Activated B cell treated with CpG ODN at 0.5 μM for 24 hours (primary cell): ENCODE results near the gene PCSK5. TPM values are rescaled to one million over a fixed set of nuclear protein-coding genes. Genes with fewer than 3 reads are reported as not detected.

Experiments
- ATAC-seq: fragments of 200-7000 bp; cut with Tn5 transposase; one replicate; pipeline ENCODE4 v1.10.0; 2021; ENCODE audit warnings: low read depth, mild to moderate bottlenecking, moderate library complexity
- CTCF ChIA-PET: fragments of 350-600 bp; sonication (Branson Sonifier 250); formaldehyde crosslinking; loops from one replicate; lab custom pipeline; 2021; ENCODE audit warnings: antibody characterized with exemption; lab: Charles Lee
- POLR2A ChIA-PET: fragments of 350-600 bp; sonication (Branson Sonifier 250); formaldehyde crosslinking; loops from one replicate; lab custom pipeline; 2021; ENCODE audit warnings: antibody characterized with exemption; lab: Charles Lee
- DNase-seq: peaks from one replicate; pipeline ENCODE4 v3.0.0; 2022
- H3K27ac Mint-ChIP-seq: one replicate; pipeline ENCODE4 v1.8.0; 2020; ENCODE audit warnings: mixed read lengths
- H3K27me3 Mint-ChIP-seq: one replicate; pipeline ENCODE4 v1.8.0; 2021; ENCODE audit warnings: mixed read lengths
- H3K36me3 Mint-ChIP-seq: one replicate; pipeline ENCODE4 v1.8.0; 2021; ENCODE audit warnings: low read depth, mixed read lengths
- H3K4me1 Mint-ChIP-seq: one replicate; pipeline ENCODE4 v1.8.0; 2021; ENCODE audit warnings: mixed read lengths
- H3K4me3 Mint-ChIP-seq: one replicate; pipeline ENCODE4 v1.8.0; 2020; ENCODE audit warnings: mild to moderate bottlenecking, mixed read lengths
- H3K9me3 Mint-ChIP-seq: one replicate; pipeline ENCODE4 v1.8.0; 2020; ENCODE audit warnings: mixed read lengths
- CTCF ChIP-seq: fragments of 200-600 bp; IDR thresholded peaks from one replicate; pipeline ENCODE4 v1.8.0; 2022; ENCODE audit warnings: antibody characterized with exemption, mild to moderate bottlenecking
- intact Hi-C: fragments of 100-400 bp; cut with micrococcal nuclease; formaldehyde crosslinking; loops from one replicate; pipeline ENCODE4 v1.15.1; 2024
- total RNA-seq: library from RNA; stranded (reverse); gene quantifications from 2 replicates; pipeline ENCODE4 v1.2.3, GENCODE V29; 2022

Gene PCSK5
- total RNA-seq, 1 donor from 2014 or later = not detected

DNA sequence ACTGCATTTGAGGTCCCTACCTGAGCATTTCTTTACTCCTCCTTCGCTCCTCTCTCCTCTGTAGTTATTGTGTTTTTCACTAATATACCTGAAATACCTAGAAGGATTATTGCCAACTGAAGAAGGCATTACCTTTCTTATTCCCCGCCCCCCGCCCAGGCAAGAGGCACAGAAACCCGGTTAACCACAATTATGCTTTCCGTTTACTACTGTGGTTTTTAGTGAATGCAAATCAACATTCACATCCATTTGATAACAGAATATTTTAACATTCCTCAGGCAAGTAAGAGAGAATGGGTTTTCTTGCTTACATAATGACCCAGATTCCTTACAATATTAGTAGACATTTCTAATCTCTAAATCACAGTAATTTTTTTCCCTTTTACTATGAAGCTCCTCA is 136.9 kb downstream of the PCSK5 start:
- no peak for TF ChIP-seq CTCF
- Mint-ChIP-seq H3K4me3 (no peak overlapping the region), H3K36me3 (no peaks in the 10 kb centered on the region), H3K4me1 (no peaks in the 10 kb centered on the region), H3K27me3 (no peaks in the 10 kb centered on the region), H3K27ac (no peak overlapping the region), H3K9me3 (no peaks in the 10 kb centered on the region)
- DNase-seq (no peak), ATAC-seq (no peak)
- POLR2A ChIA-PET = no interaction called here
- CTCF ChIA-PET = no interaction called here
- intact Hi-C loops = no loop called here

- Mint-ChIP-seq H3K27ac (no peak overlapping the region), H3K4me1 (no peaks in the 10 kb centered on the region), H3K4me3 (no peak overlapping the region), H3K36me3 (no peaks in the 10 kb centered on the region), H3K9me3 (no peaks in the 10 kb centered on the region), H3K27me3 (no peaks in the 10 kb centered on the region)
- no peak for TF ChIP-seq CTCF
- no peak for DNase-seq
- POLR2A ChIA-PET = no interaction called here
- intact Hi-C loops = no loop called here
- ATAC-seq = no peak
- CTCF ChIA-PET = no interaction called here
Observed at GRCh38 chr9:76027861-76028260, 137.4 kb downstream of the PCSK5 start.

DNA sequence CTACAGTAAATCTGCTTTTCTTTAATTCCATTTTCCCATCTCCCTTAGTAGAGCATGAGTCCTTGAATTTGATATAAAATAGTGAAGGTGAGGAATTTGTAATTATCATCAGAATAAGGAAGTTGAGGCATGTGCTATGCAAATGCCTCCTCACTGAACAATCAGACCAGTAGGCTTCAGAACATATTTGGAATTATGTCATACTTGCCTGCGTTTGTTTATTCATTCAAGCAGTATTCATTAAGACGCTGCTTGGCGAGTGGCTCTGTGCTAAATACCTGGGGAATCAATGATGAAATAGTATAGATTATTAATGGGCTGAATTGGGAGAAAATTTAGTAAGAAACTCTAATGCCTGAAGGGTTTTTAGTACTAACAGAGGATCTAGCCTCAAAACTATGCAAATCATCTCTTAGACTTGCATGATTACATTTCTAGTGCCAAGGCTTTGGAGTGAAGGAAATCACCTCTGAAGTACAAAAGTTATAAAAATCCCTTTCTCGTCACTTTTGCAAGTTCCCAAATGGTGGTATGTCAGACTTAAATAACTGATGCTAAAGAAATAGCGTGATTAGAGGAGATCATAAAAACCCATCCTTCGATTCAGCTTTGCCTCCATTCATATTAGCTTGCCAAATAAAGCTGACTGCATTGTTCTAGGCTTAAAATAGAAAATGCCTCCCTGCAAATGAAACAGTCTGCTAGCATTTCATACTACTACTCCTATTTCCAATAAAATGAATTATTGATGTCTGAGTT is 141.7 kb downstream of the PCSK5 start:
- no peak overlapping the region for H3K4me3 Mint-ChIP-seq
- no peak overlapping the region for H3K27ac Mint-ChIP-seq

GRCh38 chr9:76032797-76033373 is 142.4 kb downstream of the PCSK5 start:
- DNase-seq (no peak), ATAC-seq (no peak)
- ChIA-PET CTCF (no interaction called here), POLR2A (no interaction called here)
- Mint-ChIP-seq H3K4me3 (no peak overlapping the region), H3K36me3 (no peaks in the 10 kb centered on the region), H3K9me3 (no peaks in the 10 kb centered on the region), H3K27me3 (no peaks in the 10 kb centered on the region), H3K27ac (no peak overlapping the region), H3K4me1 (no peaks in the 10 kb centered on the region)
- intact Hi-C loops = no loop called here
- TF ChIP-seq CTCF = no peak

More for the DNA sequence above, 141.7 kb downstream of the PCSK5 start:
- H3K27me3 Mint-ChIP-seq = no peaks in the 10 kb centered on the region
- no peaks in the 10 kb centered on the region for H3K9me3 Mint-ChIP-seq
- intact Hi-C loops = no loop called here
- H3K36me3 Mint-ChIP-seq = no peaks in the 10 kb centered on the region
- DNase-seq (no peak), ATAC-seq (no peak)
- ChIA-PET CTCF (no interaction called here), POLR2A (no interaction called here)
- no peak for TF ChIP-seq CTCF
- no peaks in the 10 kb centered on the region for H3K4me1 Mint-ChIP-seq

- no peak for TF ChIP-seq CTCF
- no peaks in the 10 kb centered on the region for H3K36me3 Mint-ChIP-seq
- CTCF ChIA-PET = no interaction called here
- POLR2A ChIA-PET = no interaction called here
- no peak for DNase-seq
- H3K27me3 Mint-ChIP-seq = no peaks in the 10 kb centered on the region
- intact Hi-C loops = no loop called here
- ATAC-seq = no peak
- H3K27ac Mint-ChIP-seq = no peak overlapping the region
- H3K4me1 Mint-ChIP-seq = no peaks in the 10 kb centered on the region
- H3K4me3 Mint-ChIP-seq = no peak overlapping the region
- no peaks in the 10 kb centered on the region for H3K9me3 Mint-ChIP-seq
Observed at GRCh38 chr9:76034049-76034448, 143.6 kb downstream of the PCSK5 start.
